Measurements from ENCODE around the gene PDE9A.

PDE9A gene

GRCh38 chr21:42657676-42658319 is 4.4 kb downstream of the PDE9A start:
- DNase-seq (ENCODE audit: low spot score), result no peak

- DNase-seq (ENCODE audit: low spot score), result no peak
These were observed 5.1 kb downstream of the PDE9A start for GRCh38 chr21:42658320-42659105.

- no peak for DNase-seq (ENCODE audit: low spot score)
These were observed 6.1 kb downstream of the PDE9A start for GRCh38 chr21:42659416-42660117.

GRCh38 chr21:42660118-42660470 is 6.7 kb downstream of the PDE9A start:
- DNase-seq (ENCODE audit: low spot score), result no peak

GRCh38 chr21:42661688-42662429 is 8.4 kb downstream of the PDE9A start:
- DNase-seq (ENCODE audit: low spot score), result no peak

GRCh38 chr21:42662430-42663199 is 9.2 kb downstream of the PDE9A start:
- DNase-seq (ENCODE audit: low spot score), result no peak

- DNase-seq (ENCODE audit: low spot score), result no peak
These were observed 9.9 kb downstream of the PDE9A start for GRCh38 chr21:42663200-42663750.

GRCh38 chr21:42663860-42664535 is 10.6 kb downstream of the PDE9A start:
- no peak for DNase-seq (ENCODE audit: low spot score)

- no peak for DNase-seq (ENCODE audit: low spot score)
These were observed 11.2 kb downstream of the PDE9A start for GRCh38 chr21:42664614-42665013.

GRCh38 chr21:42665026-42665425 is 11.6 kb downstream of the PDE9A start:
- no peak for DNase-seq (ENCODE audit: low spot score)

GRCh38 chr21:42665484-42665883 is 12.1 kb downstream of the PDE9A start:
- no peak for DNase-seq (ENCODE audit: low spot score)

GRCh38 chr21:42666023-42666747 is 12.8 kb downstream of the PDE9A start:
- peak; percentile 90 for DNase-seq (ENCODE audit: low spot score)

GRCh38 chr21:42666925-42667324 is 13.5 kb downstream of the PDE9A start:
- DNase-seq (ENCODE audit: low spot score), result no peak

GRCh38 chr21:42668298-42668992 is 15.0 kb downstream of the PDE9A start:
- DNase-seq (ENCODE audit: low spot score), result no peak

GRCh38 chr21:42669041-42669440 is 15.6 kb downstream of the PDE9A start:
- no peak for DNase-seq (ENCODE audit: low spot score)

- DNase-seq (ENCODE audit: low spot score), result no peak
These were observed 16.8 kb downstream of the PDE9A start for GRCh38 chr21:42670058-42670880.

GRCh38 chr21:42670884-42671283 is 17.5 kb downstream of the PDE9A start:
- no peak for DNase-seq (ENCODE audit: low spot score)

GRCh38 chr21:42671778-42672593 is 18.6 kb downstream of the PDE9A start:
- DNase-seq (ENCODE audit: low spot score), result no peak

Data from iPS-NIHi11 (cell line).